Glutamatergic neuron (in vitro differentiated cells): ENCODE data around the gene AARS2. TPM values are rescaled to one million over a fixed set of nuclear protein-coding genes. Genes with fewer than 3 reads are reported as not detected.

Source experiments
- DNase-seq: peaks from one replicate; pipeline ENCODE4 v3.0.0; 2022
- H3K27ac Mint-ChIP-seq: one replicate; pipeline ENCODE4 v1.8.0; 2020; ENCODE audit warnings: mild to moderate bottlenecking, mixed read lengths, inconsistent platforms; ENCODE audit not compliant: unreplicated experiment
- H3K27me3 Mint-ChIP-seq: one replicate; pipeline ENCODE4 v1.8.0; 2020; ENCODE audit warnings: mild to moderate bottlenecking, moderate library complexity, mixed read lengths, inconsistent platforms; ENCODE audit not compliant: unreplicated experiment
- H3K36me3 Mint-ChIP-seq: one replicate; pipeline ENCODE4 v1.8.0; 2020; ENCODE audit warnings: mild to moderate bottlenecking, mixed read lengths, inconsistent platforms; ENCODE audit not compliant: unreplicated experiment
- H3K4me1 Mint-ChIP-seq: one replicate; pipeline ENCODE4 v1.8.0; 2020; ENCODE audit warnings: mild to moderate bottlenecking, low read depth, mixed read lengths, inconsistent platforms; ENCODE audit not compliant: unreplicated experiment
- H3K4me3 Mint-ChIP-seq: one replicate; pipeline ENCODE4 v1.8.0; 2020; ENCODE audit warnings: mild to moderate bottlenecking, mixed read lengths, inconsistent platforms; ENCODE audit not compliant: unreplicated experiment
- H3K9me3 Mint-ChIP-seq: one replicate; pipeline ENCODE4 v1.8.0; 2020; ENCODE audit warnings: mild to moderate bottlenecking, moderate library complexity, mixed read lengths, inconsistent platforms; ENCODE audit not compliant: unreplicated experiment
- total RNA-seq: library from RNA; stranded (reverse); fragmentation: NEBNext Ultra II Directional; extraction: Animal tissue kit (Norgen Biotek cat#: 25700); gene quantifications from one replicate; pipeline ENCODE4 v1.2.1, GENCODE V29; 2021; ENCODE audit not compliant: unreplicated experiment
- TF ChIP-seq, protein P1 (sequence below): fragments of 200-600 bp; sonication (generic); IDR thresholded peaks from one replicate; pipeline ENCODE4 v1.5.0; 2021; ENCODE audit not compliant: partially characterized antibody, unreplicated experiment

AARS2 gene
- total RNA-seq, 1 donor from 2014 or later = 41.7 TPM

DNA sequence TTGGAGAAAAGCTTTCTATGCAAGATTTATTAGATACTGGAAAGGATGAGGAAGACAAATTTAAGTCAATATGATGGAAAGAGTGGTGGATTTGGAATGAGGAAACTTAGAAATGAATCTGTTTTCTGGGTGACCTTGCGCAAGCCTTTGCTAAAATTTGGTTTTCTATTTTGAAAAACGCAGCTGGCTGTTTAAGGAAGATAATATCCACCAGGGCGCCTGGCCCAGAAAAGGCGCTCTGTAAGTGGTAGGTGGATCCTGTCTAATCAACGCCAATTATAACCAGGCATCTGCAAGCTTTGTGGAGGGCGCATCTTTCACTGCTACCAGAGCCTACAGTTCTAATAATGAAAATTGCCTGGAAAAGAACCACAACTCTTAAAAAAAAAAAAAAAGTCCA, 28.9 kb upstream of the AARS2 start:
- TF ChIP-seq, protein P1, sequence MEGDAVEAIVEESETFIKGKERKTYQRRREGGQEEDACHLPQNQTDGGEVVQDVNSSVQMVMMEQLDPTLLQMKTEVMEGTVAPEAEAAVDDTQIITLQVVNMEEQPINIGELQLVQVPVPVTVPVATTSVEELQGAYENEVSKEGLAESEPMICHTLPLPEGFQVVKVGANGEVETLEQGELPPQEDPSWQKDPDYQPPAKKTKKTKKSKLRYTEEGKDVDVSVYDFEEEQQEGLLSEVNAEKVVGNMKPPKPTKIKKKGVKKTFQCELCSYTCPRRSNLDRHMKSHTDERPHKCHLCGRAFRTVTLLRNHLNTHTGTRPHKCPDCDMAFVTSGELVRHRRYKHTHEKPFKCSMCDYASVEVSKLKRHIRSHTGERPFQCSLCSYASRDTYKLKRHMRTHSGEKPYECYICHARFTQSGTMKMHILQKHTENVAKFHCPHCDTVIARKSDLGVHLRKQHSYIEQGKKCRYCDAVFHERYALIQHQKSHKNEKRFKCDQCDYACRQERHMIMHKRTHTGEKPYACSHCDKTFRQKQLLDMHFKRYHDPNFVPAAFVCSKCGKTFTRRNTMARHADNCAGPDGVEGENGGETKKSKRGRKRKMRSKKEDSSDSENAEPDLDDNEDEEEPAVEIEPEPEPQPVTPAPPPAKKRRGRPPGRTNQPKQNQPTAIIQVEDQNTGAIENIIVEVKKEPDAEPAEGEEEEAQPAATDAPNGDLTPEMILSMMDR = no peak
- Mint-ChIP-seq H3K36me3 (no peaks in the 10 kb centered on the region), H3K4me1 (no peaks in the 10 kb centered on the region), H3K4me3 (no peak overlapping the region), H3K27me3 (peaks cover 4% of the 10 kb centered on the region), H3K9me3 (no peaks in the 10 kb centered on the region), H3K27ac (no peak overlapping the region)
- no peak for DNase-seq

DNA sequence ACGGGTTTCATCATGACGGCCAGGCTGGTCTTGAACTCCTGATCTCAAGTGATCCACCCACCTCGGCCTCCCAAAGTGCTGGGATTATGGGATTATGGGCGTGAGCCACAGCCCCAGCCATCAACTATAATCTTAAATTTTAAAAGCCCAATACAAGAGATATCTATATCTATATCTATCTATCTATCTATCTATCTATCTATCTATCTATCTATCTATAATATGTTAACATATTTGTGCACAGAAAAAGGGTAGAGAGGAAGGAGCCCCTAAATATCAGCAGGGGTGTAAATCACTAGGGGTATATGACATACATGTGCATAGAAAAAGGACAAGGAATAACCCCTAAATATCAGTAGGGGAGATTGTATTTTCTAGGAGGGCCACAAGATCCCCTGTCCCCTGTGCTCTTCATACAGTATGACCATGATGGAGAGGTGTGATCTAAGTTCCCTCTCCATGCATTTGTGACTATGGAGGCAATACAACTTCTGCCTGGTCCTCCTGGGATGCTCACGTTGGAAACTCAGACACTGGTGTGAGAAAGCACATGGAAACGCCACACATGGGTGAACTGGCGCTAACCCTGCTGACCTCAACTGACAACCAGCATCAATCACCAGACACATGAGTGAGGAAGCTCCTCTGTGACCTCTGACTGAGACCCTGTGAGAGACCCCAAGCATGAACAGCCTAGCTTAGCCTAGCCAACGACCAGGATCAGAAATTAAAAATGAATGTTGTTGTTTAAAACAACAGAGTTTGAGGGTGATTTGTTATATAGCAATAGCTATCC, 28.1 kb upstream of the AARS2 start:
- Mint-ChIP-seq H3K4me3 (no peak overlapping the region), H3K36me3 (no peaks in the 10 kb centered on the region), H3K4me1 (no peaks in the 10 kb centered on the region), H3K27me3 (peaks cover 4% of the 10 kb centered on the region), H3K27ac (no peak overlapping the region), H3K9me3 (no peaks in the 10 kb centered on the region)
- TF ChIP-seq, protein P1 = no peak
- no peak for DNase-seq

DNA sequence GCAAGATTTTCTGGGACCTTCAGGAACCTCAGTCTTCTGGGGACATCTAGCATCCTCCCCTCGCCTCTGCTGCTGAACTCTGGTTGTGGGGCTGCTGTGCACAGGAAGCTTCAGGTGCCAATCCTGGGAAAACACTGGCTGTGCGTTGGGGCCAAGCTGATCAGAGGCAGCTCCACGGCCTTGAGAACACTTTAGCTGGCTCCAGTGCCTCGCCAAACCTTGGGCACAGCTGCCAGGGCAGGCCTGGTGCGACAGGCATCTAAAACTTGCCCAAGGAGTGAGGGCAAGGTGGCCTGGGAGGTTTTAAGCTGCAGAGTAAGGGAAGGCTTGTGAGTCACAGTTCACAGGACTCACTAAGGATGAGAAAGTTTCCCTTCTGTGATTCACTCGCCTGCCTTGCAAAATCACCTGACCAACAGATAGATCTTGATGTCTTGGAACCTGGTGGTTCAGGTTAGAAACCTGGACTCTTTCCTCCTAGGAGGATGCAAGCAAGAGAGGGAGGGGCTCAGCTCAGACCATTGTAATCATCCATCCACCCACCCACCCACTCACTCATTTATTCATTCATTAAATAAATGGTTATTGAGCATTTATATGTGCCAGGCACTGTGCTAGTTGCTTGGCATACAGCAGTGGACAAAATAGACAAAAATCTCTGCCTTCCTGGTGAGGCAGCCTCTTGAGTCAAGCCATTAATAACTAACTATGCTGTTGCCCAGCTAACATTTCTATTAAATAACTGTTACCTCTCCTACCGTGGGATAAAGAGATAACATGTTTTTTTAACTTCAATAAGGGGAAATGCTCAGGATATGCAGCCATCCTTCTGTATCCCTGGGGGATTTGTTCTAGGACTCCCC, 26.8 kb upstream of the AARS2 start:
- H3K27me3 Mint-ChIP-seq = peaks cover 4% of the 10 kb centered on the region
- TF ChIP-seq, protein P1 = no peak
- no peak for DNase-seq
- H3K36me3 Mint-ChIP-seq = no peaks in the 10 kb centered on the region
- no peak overlapping the region for H3K4me3 Mint-ChIP-seq
- H3K4me1 Mint-ChIP-seq = no peaks in the 10 kb centered on the region
- no peaks in the 10 kb centered on the region for H3K9me3 Mint-ChIP-seq
- H3K27ac Mint-ChIP-seq = no peak overlapping the region

DNA sequence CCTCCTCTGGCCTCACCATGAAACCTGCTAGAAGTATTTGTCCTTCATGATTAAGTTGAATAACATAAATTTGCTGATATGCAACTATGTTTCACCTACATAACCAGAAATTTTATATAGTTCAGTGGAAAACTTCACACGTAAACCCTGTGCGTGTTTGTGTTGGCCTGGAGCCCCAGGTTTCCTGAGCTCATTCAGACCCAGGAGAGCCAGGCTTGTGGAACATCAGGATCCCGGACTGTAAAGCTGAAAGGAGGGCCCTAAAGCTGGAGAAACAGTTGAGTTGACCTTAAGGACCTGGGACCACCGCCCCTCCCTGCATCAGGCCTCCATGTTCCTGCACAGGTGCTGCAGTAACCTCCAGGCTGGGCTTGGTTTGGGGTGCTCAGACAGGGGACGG, 26.2 kb upstream of the AARS2 start:
- no peaks in the 10 kb centered on the region for H3K4me1 Mint-ChIP-seq
- H3K27ac Mint-ChIP-seq = no peak overlapping the region
- no peak for DNase-seq
- no peaks in the 10 kb centered on the region for H3K36me3 Mint-ChIP-seq
- H3K9me3 Mint-ChIP-seq = no peaks in the 10 kb centered on the region
- TF ChIP-seq, protein P1 = no peak
- no peak overlapping the region for H3K4me3 Mint-ChIP-seq
- H3K27me3 Mint-ChIP-seq = peaks cover 4% of the 10 kb centered on the region
